Ovary (tissue), 3 donors: ENCODE measurements around the gene AOPEP.

ENCODE experiments used
- EP300 ChIP-seq: sonication (generic); formaldehyde crosslinking; IDR thresholded peaks from one replicate; pipeline ENCODE4 v1.6.1; 2017; ENCODE audit warnings: antibody characterized with exemption
- POLR2A ChIP-seq: fragments of 450-650 bp; IDR thresholded peaks from one replicate; pipeline ENCODE4 v1.6.1; 2017; ENCODE audit warnings: antibody characterized with exemption, mild to moderate bottlenecking, moderate library complexity
- TF ChIP-seq, protein P1 (sequence below), 3 donors: fragments of 450-650 bp in 2 of 3; fragments of 200-600 bp in 1 of 3; IDR thresholded peaks; one replicate each; pipeline versions ENCODE4 v1.5.1 to v1.8.0; 2016 to 2022; ENCODE audit warnings: antibody characterized with exemption in 3 of 3, mild to moderate bottlenecking in 1 of 3
- donor health status: DM: no; HTN: no; CAD: no.

DNA sequence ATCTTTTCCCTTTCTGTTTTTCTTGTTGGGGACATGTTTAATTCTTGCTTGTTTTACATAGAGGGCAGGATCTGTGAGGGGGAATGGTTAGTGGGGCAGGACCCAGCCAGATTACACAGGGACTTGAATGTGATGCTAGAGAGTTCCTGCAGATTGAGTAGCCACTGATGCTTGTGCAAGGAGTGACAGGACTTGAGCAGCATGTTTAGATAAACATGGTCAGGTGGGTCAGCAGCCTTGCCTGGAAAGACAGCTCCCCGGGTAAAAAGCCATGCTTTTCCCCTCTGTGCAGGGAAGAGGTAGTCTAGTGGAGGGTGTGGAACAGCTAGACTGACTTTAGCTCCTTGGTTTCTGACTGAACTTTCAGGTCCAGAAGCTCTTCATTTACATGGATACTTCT, 261.2 kb downstream of the AOPEP start:
- TF ChIP-seq, protein P1, sequence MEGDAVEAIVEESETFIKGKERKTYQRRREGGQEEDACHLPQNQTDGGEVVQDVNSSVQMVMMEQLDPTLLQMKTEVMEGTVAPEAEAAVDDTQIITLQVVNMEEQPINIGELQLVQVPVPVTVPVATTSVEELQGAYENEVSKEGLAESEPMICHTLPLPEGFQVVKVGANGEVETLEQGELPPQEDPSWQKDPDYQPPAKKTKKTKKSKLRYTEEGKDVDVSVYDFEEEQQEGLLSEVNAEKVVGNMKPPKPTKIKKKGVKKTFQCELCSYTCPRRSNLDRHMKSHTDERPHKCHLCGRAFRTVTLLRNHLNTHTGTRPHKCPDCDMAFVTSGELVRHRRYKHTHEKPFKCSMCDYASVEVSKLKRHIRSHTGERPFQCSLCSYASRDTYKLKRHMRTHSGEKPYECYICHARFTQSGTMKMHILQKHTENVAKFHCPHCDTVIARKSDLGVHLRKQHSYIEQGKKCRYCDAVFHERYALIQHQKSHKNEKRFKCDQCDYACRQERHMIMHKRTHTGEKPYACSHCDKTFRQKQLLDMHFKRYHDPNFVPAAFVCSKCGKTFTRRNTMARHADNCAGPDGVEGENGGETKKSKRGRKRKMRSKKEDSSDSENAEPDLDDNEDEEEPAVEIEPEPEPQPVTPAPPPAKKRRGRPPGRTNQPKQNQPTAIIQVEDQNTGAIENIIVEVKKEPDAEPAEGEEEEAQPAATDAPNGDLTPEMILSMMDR (IDR thresholded peaks at IDR 0.05), result no peak
- TF ChIP-seq POLR2A (no peak), EP300 (no peak)
